ENCODE data around the gene NMUR1.
"Not testable (repeated sequence)": the region's sequence is repeated elsewhere in the genome, so short reads cannot be mapped to it uniquely, and the experiment has no call there.

NMUR1 gene

DNA sequence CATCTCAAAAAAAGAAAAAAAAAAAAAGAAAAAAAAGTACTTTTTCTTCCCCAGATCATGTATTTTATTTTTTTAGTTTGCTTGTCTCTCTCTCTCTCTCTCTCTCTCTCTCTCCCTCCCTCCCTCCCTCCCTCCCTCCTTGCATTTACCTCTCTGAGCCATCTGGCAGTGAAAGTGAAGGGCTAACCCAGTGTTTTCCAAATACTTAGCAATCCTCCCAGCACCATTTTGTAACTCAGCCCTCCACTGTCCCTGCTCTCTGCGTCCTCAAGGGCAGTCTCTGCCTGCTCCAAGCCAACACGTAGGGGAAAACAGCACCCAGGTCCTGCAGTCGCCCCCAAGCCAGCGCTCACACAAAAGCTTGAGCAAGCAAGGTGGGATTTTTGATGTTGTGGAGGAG is 42.9 kb upstream of the NMUR1 start:
- TF ChIP-seq, protein P1, sequence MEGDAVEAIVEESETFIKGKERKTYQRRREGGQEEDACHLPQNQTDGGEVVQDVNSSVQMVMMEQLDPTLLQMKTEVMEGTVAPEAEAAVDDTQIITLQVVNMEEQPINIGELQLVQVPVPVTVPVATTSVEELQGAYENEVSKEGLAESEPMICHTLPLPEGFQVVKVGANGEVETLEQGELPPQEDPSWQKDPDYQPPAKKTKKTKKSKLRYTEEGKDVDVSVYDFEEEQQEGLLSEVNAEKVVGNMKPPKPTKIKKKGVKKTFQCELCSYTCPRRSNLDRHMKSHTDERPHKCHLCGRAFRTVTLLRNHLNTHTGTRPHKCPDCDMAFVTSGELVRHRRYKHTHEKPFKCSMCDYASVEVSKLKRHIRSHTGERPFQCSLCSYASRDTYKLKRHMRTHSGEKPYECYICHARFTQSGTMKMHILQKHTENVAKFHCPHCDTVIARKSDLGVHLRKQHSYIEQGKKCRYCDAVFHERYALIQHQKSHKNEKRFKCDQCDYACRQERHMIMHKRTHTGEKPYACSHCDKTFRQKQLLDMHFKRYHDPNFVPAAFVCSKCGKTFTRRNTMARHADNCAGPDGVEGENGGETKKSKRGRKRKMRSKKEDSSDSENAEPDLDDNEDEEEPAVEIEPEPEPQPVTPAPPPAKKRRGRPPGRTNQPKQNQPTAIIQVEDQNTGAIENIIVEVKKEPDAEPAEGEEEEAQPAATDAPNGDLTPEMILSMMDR (IDR thresholded peaks at IDR 0.05; ENCODE audit: low read depth, low read length, missing control alignments) = no peak
- Histone ChIP-seq H3K36me3 (replicated peaks) (no peaks in the 10 kb centered on the region), H3K27me3 (replicated peaks) (no peaks in the 10 kb centered on the region), H3K4me3 (ENCODE audit: low read depth, low read length) (no peak overlapping the region), H3K27ac (no peak overlapping the region)
- DNase-seq = no peak
- in situ Hi-C loops (cut with HindIII; ENCODE audit: low pct_ligation_motif_present, low sequenced_read_pairs) = no loop called here

DNA sequence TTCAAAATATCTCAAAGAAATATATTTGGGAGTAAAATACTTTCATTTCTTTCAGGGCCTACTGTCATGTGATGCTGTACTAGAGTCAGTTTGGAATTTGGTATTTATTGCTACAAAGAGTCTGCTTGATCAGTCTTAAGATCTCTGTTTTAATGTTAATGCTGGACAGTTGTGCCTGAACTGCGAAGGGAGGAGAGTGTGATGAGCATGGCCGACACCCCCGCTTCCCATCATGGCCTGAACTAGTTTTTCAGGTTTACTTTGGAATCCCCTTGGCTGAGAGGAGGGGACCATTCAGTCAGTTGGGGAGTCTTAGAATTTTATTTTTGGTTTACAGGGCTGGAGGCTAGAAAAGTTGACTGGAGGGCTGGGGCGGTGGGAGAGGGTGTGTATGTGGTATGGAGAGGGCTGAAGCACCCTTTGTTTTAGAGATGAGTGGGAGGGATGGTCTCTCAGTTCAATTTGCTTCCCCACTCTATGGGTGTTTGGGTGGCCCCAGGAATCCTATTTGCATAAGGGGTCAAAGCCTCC is 41.5 kb upstream of the NMUR1 start:
- Histone ChIP-seq H3K27me3 (replicated peaks) (no peaks in the 10 kb centered on the region), H3K36me3 (replicated peaks) (no peaks in the 10 kb centered on the region), H3K4me3 (ENCODE audit: low read depth, low read length) (no peak overlapping the region), H3K27ac (no peak overlapping the region)
- TF ChIP-seq, protein P1 (IDR thresholded peaks at IDR 0.05; ENCODE audit: low read depth, low read length, missing control alignments) = no peak
- in situ Hi-C loops (cut with HindIII; ENCODE audit: low pct_ligation_motif_present, low sequenced_read_pairs) = no loop called here
- no peak for DNase-seq

DNA sequence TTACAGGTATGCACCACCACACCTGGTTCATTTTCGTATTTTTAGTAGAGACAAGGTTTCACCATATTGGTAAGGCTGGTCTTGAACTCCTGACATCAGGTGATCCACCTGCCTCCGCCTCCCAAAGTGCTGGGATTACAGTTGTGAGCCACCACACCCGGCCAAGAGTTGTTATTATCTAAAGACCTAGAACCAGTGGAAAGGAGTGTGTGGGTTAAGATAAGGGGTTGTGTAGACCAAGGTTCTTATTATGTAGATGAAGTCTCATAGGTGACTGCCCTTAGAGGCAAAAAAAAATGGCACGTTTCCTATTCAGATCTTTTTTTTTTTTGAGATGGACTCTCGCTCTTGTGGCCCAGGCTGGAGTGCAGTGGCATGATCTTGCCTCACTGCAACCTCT is 40.7 kb upstream of the NMUR1 start:
- H3K4me3 ChIP-seq (ENCODE audit: low read depth, low read length); H3K27ac ChIP-seq; H3K36me3 ChIP-seq (replicated peaks); DNase-seq; H3K27me3 ChIP-seq (replicated peaks); in situ Hi-C loops (cut with HindIII; ENCODE audit: low pct_ligation_motif_present, low sequenced_read_pairs): not testable (repeated sequence)

DNA sequence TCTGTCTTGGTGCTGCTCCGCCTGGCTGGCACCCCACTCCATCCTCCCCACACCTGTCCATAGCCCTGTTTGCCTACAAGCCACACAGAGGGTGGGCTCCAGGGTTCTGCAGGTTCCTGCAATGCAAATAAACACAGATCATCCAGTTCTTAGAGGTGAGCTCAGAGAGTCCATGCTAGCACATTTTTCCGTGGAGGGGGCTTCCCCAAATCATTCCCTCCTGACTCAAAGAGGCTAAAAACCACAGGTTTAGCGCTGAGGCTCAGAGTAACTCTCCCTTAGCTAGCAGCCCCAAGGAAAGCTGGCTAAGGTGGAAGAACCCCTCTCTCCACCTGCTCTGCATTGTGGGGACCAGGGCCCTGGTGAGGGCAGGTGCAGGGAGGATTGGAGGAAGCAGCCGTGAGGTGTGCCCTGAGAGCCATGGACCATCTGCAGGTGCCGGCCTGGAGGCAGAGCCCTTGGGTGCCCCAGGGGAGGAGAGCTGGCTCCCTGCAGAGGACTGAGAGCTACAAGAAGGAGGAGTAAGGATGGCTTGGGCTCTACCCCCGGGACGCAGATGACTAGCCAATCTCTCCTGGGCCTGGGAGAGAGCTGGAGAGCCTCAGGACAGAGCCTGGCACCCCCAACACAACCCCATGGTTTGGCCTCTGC is 38.7 kb upstream of the NMUR1 start:
- DNase-seq = no peak
- in situ Hi-C loops (cut with HindIII; ENCODE audit: low pct_ligation_motif_present, low sequenced_read_pairs) = no loop called here
- no peak overlapping the region for H3K4me3 ChIP-seq (ENCODE audit: low read depth, low read length)
- H3K36me3 ChIP-seq (replicated peaks) = no peaks in the 10 kb centered on the region
- TF ChIP-seq, protein P1 (IDR thresholded peaks at IDR 0.05; ENCODE audit: low read depth, low read length, missing control alignments) = no peak
- no peak overlapping the region for H3K27ac ChIP-seq
- no peaks in the 10 kb centered on the region for H3K27me3 ChIP-seq (replicated peaks)

DNA sequence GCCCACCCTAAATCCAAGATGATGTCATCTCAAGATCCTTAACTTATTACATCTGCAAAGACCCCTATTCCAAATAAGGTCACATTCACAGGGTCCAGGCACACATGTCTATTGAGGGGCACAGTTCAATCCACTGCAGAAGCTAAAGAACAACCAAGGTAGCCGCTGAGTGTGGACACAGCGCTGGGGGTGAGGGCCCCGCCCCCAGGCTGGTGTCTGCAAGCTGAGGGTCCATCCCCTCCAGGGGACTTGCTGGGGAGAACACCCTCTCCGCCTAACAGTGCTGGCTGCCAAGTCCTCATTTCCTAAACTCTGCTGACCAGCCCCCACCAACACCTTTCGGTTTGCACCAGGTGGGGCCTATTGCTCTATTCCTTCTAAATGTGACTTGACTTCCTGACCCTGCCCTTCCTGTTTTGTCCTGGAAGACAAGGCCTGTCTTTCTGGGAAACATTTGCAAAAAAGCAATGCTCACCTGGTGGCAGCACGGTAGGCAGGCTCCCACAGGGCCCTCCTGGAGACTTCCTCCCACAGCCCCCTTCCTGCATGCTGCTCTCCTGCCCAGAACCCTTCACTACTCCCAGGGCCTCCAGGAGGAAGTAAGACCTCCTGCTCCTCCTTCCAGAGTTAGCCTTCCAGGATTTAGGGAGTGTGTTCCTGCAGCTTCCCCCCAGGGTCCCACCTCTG is 38.0 kb upstream of the NMUR1 start:
- no peak overlapping the region for H3K4me3 ChIP-seq (ENCODE audit: low read depth, low read length)
- TF ChIP-seq, protein P1 (IDR thresholded peaks at IDR 0.05; ENCODE audit: low read depth, low read length, missing control alignments) = no peak
- no peak overlapping the region for H3K27ac ChIP-seq
- no peak for DNase-seq
- no peaks in the 10 kb centered on the region for H3K36me3 ChIP-seq (replicated peaks)
- in situ Hi-C loops (cut with HindIII; ENCODE audit: low pct_ligation_motif_present, low sequenced_read_pairs) = no loop called here
- H3K27me3 ChIP-seq (replicated peaks) = no peaks in the 10 kb centered on the region

DNA sequence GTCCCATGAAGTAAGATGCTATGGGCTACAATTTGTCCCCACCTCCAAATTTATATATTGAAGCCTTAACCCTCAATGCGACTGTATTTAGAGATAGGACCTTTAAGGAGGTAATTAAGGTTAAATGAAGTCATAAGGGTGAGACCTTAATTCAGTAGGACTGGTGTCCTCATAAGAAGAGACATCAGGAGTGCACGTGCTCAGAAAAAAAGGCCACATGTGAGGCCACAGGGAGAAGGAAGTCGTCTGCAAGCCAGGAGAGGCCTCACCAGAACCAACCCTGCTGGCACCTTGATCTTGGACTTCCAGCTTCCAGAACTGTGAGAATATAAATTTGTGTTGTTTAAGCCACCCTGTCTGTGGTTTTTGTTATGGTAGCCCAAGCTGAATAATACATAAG is 36.9 kb upstream of the NMUR1 start:
- no peak overlapping the region for H3K27ac ChIP-seq
- in situ Hi-C loops (cut with HindIII; ENCODE audit: low pct_ligation_motif_present, low sequenced_read_pairs) = no loop called here
- H3K4me3 ChIP-seq (ENCODE audit: low read depth, low read length) = no peak overlapping the region
- no peak for DNase-seq
- no peaks in the 10 kb centered on the region for H3K27me3 ChIP-seq (replicated peaks)
- TF ChIP-seq, protein P1 (IDR thresholded peaks at IDR 0.05; ENCODE audit: low read depth, low read length, missing control alignments) = no peak
- H3K36me3 ChIP-seq (replicated peaks) = no peaks in the 10 kb centered on the region
